Spleen (tissue), 11 donors: Measurements from ENCODE around the gene CYP4F3. TPM values are rescaled to one million over a fixed set of nuclear protein-coding genes. Genes with fewer than 3 reads are reported as not detected.

Source experiments
- DNase-seq: peaks from one replicate; pipeline ENCODE4 v3.0.0-alpha.2; 2020
- H3K27ac ChIP-seq, 8 donors: fragments of 200-600 bp; sonication (generic) in 7 of 8; 1 replicate in 4 of 8; 2 replicates in 4 of 8; pipeline versions ENCODE4 v1.5.0 to v1.8.0; 2016 to 2021; ENCODE audit warnings: inconsistent platforms in 4 of 8, mild to moderate bottlenecking in 4 of 8, moderate library complexity in 1 of 8
- H3K27me3 ChIP-seq, 7 donors: fragments of 200-600 bp; sonication (generic) in 6 of 7; replicated peaks in 1 of 7; 1 replicate in 4 of 7; 2 replicates in 3 of 7; pipeline versions ENCODE4 v1.5.0 to v1.8.0; 2016 to 2021; ENCODE audit warnings: inconsistent platforms in 3 of 7, mild to moderate bottlenecking in 1 of 7
- H3K36me3 ChIP-seq, 6 donors: fragments of 200-600 bp; sonication (generic) in 5 of 6; 1 replicate in 4 of 6; 2 replicates in 2 of 6; pipeline versions ENCODE4 v1.5.0 to v1.8.0; 2016 to 2021; ENCODE audit warnings: inconsistent platforms in 2 of 6
- H3K4me1 ChIP-seq, 6 donors: fragments of 200-600 bp; sonication (generic) in 5 of 6; 1 replicate in 3 of 6; 2 replicates in 3 of 6; pipeline versions ENCODE4 v1.5.0 to v1.8.0; 2016 to 2021; ENCODE audit warnings: inconsistent platforms in 3 of 6
- H3K4me3 ChIP-seq, 8 donors: fragments of 200-600 bp; sonication (generic) in 7 of 8; 1 replicate in 4 of 8; 2 replicates in 4 of 8; pipeline versions ENCODE4 v1.5.0 to v1.8.0; 2016 to 2021; ENCODE audit warnings: inconsistent platforms in 4 of 8, mild to moderate bottlenecking in 4 of 8, moderate library complexity in 2 of 8
- H3K9me3 ChIP-seq, 8 donors: fragments of 200-600 bp; sonication (generic) in 7 of 8; 1 replicate in 4 of 8; 2 replicates in 4 of 8; pipeline versions ENCODE4 v1.5.0 to v1.8.0; 2016 to 2021; ENCODE audit warnings: inconsistent platforms in 4 of 8
- POLR2A ChIP-seq, 3 donors: fragments of 450-650 bp; IDR thresholded peaks; one replicate each; pipeline ENCODE4 v1.5.1; 2017; ENCODE audit warnings: antibody characterized with exemption in 3 of 3, mild to moderate bottlenecking in 1 of 3
- POLR2AphosphoS5 ChIP-seq, 3 donors: sonication (generic); formaldehyde crosslinking; IDR thresholded peaks; one replicate each; pipeline ENCODE4 v1.5.1; 2017; ENCODE audit warnings: antibody characterized with exemption in 3 of 3
- WGBS, 5 donors: extraction: QIAGEN DNeasy Blood & Tissue Kit in 3 of 5; methylation state at CpG; one replicate each; pipeline versions ENCODE4 v1.1.5 to v1.1.7; 2013 to 2018; 5-methylcytosine and 5-hydroxymethylcytosine counted together
- intact Hi-C: fragments of 100-400 bp; cut with DNase I; formaldehyde crosslinking; loops from one replicate; pipeline ENCODE4 v1.15.0; 2023; ENCODE audit warnings: low total_unique reads
- polyA plus RNA-seq, 3 donors: library from polyadenylated mRNA; stranded (reverse); fragments of 200-250 nt; gene quantifications; one replicate each; pipeline ENCODE4 v1.2.1, GENCODE V29; 2013
- total RNA-seq, 7 donors: library from RNA; depleted of rRNA in 3 of 7; stranded (reverse); fragments of >200 nt in 3 of 7; fragmentation: NEBNext Ultra II Directional in 4 of 7; extraction: Animal tissue kit (Norgen Biotek cat#: 25700) in 4 of 7; gene quantifications; one replicate each; pipeline versions ENCODE4 v1.1.0 to v1.2.1, GENCODE V29; 2016 to 2021
- TF ChIP-seq, protein P1 (sequence below), 11 experiments: fragments of 200-600 bp in 7 of 11; fragments of 450-650 bp in 4 of 11; sonication (generic) in 4 of 11; IDR thresholded peaks in 8 of 11; conservative IDR thresholded peaks in 3 of 11; 1 replicate in 7 of 11; 2 replicates in 4 of 11; pipeline versions ENCODE4 v1.4.0 to v1.8.0; 2016 to 2021; ENCODE audit warnings: antibody characterized with exemption in 11 of 11, inconsistent platforms in 4 of 11, mild to moderate bottlenecking in 1 of 11
- donor health status: healthy with polysubstance abuse.
- donor health status: DM: no; HTN: no; CAD: no; lungs with moderate emphysema.
- donor health status: DM: no; HTN: no; CAD: no.
- donor health status: Bipolar disorder and iron deficiency.
- donor health status: healthy.
- donor health status: DM: no; HTN: no; CAD: no.
- donor health status: DM: yes; HTN: yes; CAD: no.

The CYP4F3 gene
- total and polyA plus RNA-seq, 10 donors, result 0.03 to 44.1 (median 5.2) TPM

DNA sequence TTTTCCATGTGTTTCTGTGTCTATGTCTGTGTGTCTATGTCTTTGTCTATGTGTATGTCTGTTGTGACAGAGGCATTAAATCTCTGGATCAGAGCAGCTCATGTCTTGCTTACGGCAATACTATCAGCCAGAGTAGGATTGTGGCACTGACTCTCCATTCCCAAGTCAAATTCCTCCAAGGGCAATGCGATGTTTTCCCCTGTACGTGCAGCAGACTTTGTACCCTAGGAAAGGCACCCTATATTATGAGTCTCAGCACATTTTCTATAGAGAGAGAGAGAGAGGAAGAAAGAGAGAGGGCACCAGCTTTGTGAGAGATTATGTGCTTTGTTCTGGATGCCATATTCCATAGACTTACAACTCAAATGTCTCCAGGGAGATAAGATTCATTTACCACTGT is 11.1 kb downstream of the CYP4F3 start:
- Histone ChIP-seq H3K27ac (no peak overlapping the region), H3K4me3 (no peak overlapping the region), H3K27me3 (peaks cover 0 to 48% (median 0%) of the 10 kb centered on the region in 7 donors), H3K9me3 (no peaks in the 10 kb centered on the region), H3K4me1 (no peaks in the 10 kb centered on the region), H3K36me3 (peaks cover 0 to 37% (median 0%) of the 10 kb centered on the region in 6 donors)
- 65 to 90% (median 83%) methylated on average over 3 of the region's 3 CpGs for WGBS, 5 donors
- no peak for DNase-seq
- intact Hi-C loops, result no loop called here
- TF ChIP-seq POLR2AphosphoS5 (IDR thresholded peaks at IDR 0.05), result no peak
- TF ChIP-seq, protein P1, sequence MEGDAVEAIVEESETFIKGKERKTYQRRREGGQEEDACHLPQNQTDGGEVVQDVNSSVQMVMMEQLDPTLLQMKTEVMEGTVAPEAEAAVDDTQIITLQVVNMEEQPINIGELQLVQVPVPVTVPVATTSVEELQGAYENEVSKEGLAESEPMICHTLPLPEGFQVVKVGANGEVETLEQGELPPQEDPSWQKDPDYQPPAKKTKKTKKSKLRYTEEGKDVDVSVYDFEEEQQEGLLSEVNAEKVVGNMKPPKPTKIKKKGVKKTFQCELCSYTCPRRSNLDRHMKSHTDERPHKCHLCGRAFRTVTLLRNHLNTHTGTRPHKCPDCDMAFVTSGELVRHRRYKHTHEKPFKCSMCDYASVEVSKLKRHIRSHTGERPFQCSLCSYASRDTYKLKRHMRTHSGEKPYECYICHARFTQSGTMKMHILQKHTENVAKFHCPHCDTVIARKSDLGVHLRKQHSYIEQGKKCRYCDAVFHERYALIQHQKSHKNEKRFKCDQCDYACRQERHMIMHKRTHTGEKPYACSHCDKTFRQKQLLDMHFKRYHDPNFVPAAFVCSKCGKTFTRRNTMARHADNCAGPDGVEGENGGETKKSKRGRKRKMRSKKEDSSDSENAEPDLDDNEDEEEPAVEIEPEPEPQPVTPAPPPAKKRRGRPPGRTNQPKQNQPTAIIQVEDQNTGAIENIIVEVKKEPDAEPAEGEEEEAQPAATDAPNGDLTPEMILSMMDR (IDR thresholded peaks at IDR 0.05 in 8 of 11, conservative IDR thresholded peaks at IDR 0.05 in 3 of 11), result no peak
- no peak for TF ChIP-seq POLR2A (IDR thresholded peaks at IDR 0.05)

DNA sequence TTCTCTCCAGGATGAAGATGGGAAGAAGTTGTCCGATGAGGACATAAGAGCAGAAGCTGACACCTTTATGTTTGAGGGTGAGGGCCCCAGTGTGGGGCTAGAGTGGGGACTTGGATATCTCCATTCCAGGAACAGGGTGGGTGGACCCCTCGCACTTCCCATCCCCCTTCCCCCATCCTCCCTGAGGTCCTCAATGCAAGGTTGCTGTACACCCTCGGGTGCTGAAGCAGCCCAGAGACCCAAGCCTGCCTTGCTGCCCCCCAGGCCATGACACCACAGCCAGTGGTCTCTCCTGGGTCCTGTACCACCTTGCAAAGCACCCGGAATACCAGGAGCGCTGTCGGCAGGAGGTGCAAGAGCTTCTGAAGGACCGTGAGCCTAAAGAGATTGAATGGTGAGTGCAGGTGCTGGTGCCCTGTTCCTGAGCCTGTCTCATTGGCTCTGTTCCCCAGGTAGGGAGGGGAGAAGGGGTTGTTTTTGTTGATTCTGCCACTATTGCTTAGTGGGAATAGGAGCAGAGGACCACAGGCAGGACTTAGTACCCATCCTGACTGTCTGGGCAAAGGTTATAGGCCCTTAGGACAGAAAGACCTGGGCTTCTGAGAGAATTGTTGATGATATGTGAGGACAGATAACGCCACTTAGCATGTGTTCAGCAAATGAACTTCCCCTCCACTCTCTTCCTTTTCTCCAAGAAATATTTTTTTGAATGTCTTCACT is 12.0 kb downstream of the CYP4F3 start:
- Histone ChIP-seq H3K4me1 (no peaks in the 10 kb centered on the region), H3K4me3 (no peak overlapping the region), H3K9me3 (no peaks in the 10 kb centered on the region), H3K27ac (no peak overlapping the region), H3K36me3 (peaks cover 0 to 28% (median 0%) of the 10 kb centered on the region in 6 donors), H3K27me3 (peaks cover 0 to 52% (median 0%) of the 10 kb centered on the region in 7 donors)
- intact Hi-C loops, result no loop called here
- 67 to 79% (median 74%) methylated on average over 8 of the region's 8 CpGs for WGBS, 5 donors
- TF ChIP-seq POLR2A (IDR thresholded peaks at IDR 0.05), result no peak
- TF ChIP-seq POLR2AphosphoS5 (IDR thresholded peaks at IDR 0.05), result no peak
- TF ChIP-seq, protein P1 (IDR thresholded peaks at IDR 0.05 in 8 of 11, conservative IDR thresholded peaks at IDR 0.05 in 3 of 11), result no peak
- no peak for DNase-seq

DNA sequence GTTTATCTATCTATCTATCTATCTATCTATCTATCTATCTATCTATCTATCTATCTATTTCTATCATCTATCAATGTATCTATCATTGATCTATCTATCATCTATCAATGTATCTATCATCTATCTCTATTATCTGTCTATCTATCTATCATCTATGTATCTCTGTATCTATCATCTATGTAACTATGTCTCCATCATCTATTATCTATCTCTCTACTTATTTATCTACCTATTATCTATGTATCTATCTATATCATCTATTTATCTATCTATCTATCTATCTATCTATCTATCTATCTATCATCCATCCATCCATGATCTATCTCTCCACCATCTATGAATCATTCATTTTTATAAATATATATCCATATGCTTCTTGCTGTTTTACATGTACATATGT is 15.8 kb downstream of the CYP4F3 start:
- Histone ChIP-seq H3K9me3 (no peaks in the 10 kb centered on the region), H3K4me3 (no peak overlapping the region), H3K4me1 (no peaks in the 10 kb centered on the region), H3K36me3 (peaks cover 0 to 39% (median 0%) of the 10 kb centered on the region in 6 donors), H3K27ac (no peak overlapping the region), H3K27me3 (peaks cover 0 to 72% (median 3%) of the 10 kb centered on the region in 7 donors)
- intact Hi-C loops, result no loop called here
- no peak for DNase-seq
- no peak for TF ChIP-seq POLR2AphosphoS5 (IDR thresholded peaks at IDR 0.05)
- TF ChIP-seq POLR2A (IDR thresholded peaks at IDR 0.05), result no peak
- TF ChIP-seq, protein P1 (IDR thresholded peaks at IDR 0.05 in 8 of 11, conservative IDR thresholded peaks at IDR 0.05 in 3 of 11), result no peak

DNA sequence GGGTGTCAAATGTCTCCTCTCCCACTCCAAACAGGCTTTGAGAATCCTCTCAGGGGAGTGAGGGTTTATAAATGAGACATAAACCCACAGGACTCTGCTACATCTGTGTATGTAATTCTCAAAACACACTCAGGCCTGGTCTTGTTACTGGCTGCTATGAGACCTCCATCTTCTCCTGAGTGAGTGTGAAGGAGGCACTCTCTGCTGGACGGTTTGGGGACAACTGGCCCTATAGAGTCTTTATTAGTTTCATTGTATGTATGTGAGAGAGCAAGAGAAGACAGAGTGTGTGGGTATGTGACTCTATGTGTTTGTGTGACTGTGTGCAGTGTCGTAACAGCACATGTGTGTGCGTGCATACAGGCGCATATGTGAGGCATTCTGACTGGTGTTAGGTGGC is 22.6 kb downstream of the CYP4F3 start:
- DNase-seq, result no peak
- Histone ChIP-seq H3K4me1 (no peaks in the 10 kb centered on the region), H3K9me3 (no peaks in the 10 kb centered on the region), H3K27ac (no peak overlapping the region), H3K36me3 (peaks cover 0 to 14% (median 0%) of the 10 kb centered on the region in 6 donors), H3K4me3 (no peak overlapping the region), H3K27me3 (peaks cover 0 to 52% (median 2%) of the 10 kb centered on the region in 7 donors)
- 70 to 80% (median 76%) methylated on average over 4 of the region's 4 CpGs for WGBS, 5 donors
- intact Hi-C loops, result no loop called here
- TF ChIP-seq, protein P1 (IDR thresholded peaks at IDR 0.05 in 8 of 11, conservative IDR thresholded peaks at IDR 0.05 in 3 of 11), result no peak
- no peak for TF ChIP-seq POLR2A (IDR thresholded peaks at IDR 0.05)
- no peak for TF ChIP-seq POLR2AphosphoS5 (IDR thresholded peaks at IDR 0.05)
